Muscle of leg (tissue), 11 donors: ENCODE measurements around the gene KIAA1549. TPM values are rescaled to one million over a fixed set of nuclear protein-coding genes. Genes with fewer than 3 reads are reported as not detected.

Experiments used
- DNase-seq: peaks from one replicate; pipeline ENCODE4 v3.0.0; 2013
- H3K27ac ChIP-seq: one replicate; pipeline ENCODE4 v1.5.1; 2013; ENCODE audit warnings: mild to moderate bottlenecking, low read length, control low read depth
- H3K27me3 ChIP-seq: one replicate; pipeline ENCODE4 v1.6.1; 2013; ENCODE audit warnings: low read length; ENCODE audit not compliant: control insufficient read depth, insufficient read depth
- H3K36me3 ChIP-seq: one replicate; pipeline ENCODE4 v1.6.1; 2013; ENCODE audit warnings: low read length; ENCODE audit not compliant: control insufficient read depth, insufficient read depth
- H3K4me1 ChIP-seq: one replicate; pipeline ENCODE4 v1.6.1; 2013; ENCODE audit warnings: low read length; ENCODE audit not compliant: control insufficient read depth, insufficient read depth
- H3K4me3 ChIP-seq: one replicate; pipeline ENCODE4 v1.5.1; 2013; ENCODE audit warnings: low read length, control low read depth
- H3K9me3 ChIP-seq: replicated peaks from 2 replicates; pipeline ENCODE4 v1.6.1; 2013; ENCODE audit warnings: low read depth, low read length; ENCODE audit not compliant: control insufficient read depth
- WGBS: methylation state at CpG from one replicate; pipeline ENCODE4 v1.1.5; 2013; ENCODE audit warnings: missing lambda C conversion rate; ENCODE audit not compliant: insufficient coverage; 5-methylcytosine and 5-hydroxymethylcytosine counted together
- polyA plus RNA-seq, 8 donors: library from polyadenylated mRNA; unstranded; fragments of 120-200 nt; gene quantifications; one replicate each; pipeline versions ENCODE4 v1.2.1 to v1.2.3, GENCODE V29; 2013; ENCODE audit warnings: inconsistent platforms in 1 of 8, low replicate concordance in 1 of 8; ENCODE audit not compliant: insufficient read length in 8 of 8, insufficient read depth in 1 of 8
- total RNA-seq: library from RNA; stranded (reverse); fragments of 120-200 nt; gene quantifications from one replicate; pipeline ENCODE4 v1.2.4, GENCODE V29; 2013

KIAA1549 gene
- total and polyA plus RNA-seq, 9 donors: 4.1 to 12.0 (median 11.4) TPM

- H3K27me3 ChIP-seq: no peaks in the 10 kb centered on the region
- 90% methylated on average over 1 of the region's 10 CpGs for WGBS
- DNase-seq: no peak
- H3K4me3 ChIP-seq: no peak overlapping the region
- no peaks in the 10 kb centered on the region for H3K9me3 ChIP-seq
- H3K4me1 ChIP-seq: peaks cover 22% of the 10 kb centered on the region
- no peaks in the 10 kb centered on the region for H3K36me3 ChIP-seq
- H3K27ac ChIP-seq: no peak overlapping the region
Measured at GRCh38 chr7:138887872-138888656, 93.1 kb downstream of the KIAA1549 start.

- 48% methylated on average over 2 of the region's 9 CpGs for WGBS
- Histone ChIP-seq H3K4me3 (no peak overlapping the region), H3K27me3 (no peaks in the 10 kb centered on the region), H3K9me3 (no peaks in the 10 kb centered on the region), H3K36me3 (no peaks in the 10 kb centered on the region), H3K4me1 (peaks cover 22% of the 10 kb centered on the region), H3K27ac (no peak overlapping the region)
- DNase-seq: no peak
Measured at GRCh38 chr7:138887085-138887710, 94.0 kb downstream of the KIAA1549 start.

- 100% methylated on average over 1 of the region's 4 CpGs for WGBS
- Histone ChIP-seq H3K27me3 (no peaks in the 10 kb centered on the region), H3K9me3 (no peaks in the 10 kb centered on the region), H3K4me1 (peaks cover 17% of the 10 kb centered on the region), H3K27ac (no peak overlapping the region), H3K36me3 (peaks cover 4% of the 10 kb centered on the region), H3K4me3 (no peak overlapping the region)
- peak; percentile 83 for DNase-seq
Measured at GRCh38 chr7:138886501-138886917, 94.7 kb downstream of the KIAA1549 start.

- Histone ChIP-seq H3K27ac (no peak overlapping the region), H3K9me3 (no peaks in the 10 kb centered on the region), H3K4me3 (no peak overlapping the region), H3K36me3 (peaks cover 10% of the 10 kb centered on the region), H3K4me1 (peaks cover 7% of the 10 kb centered on the region), H3K27me3 (no peaks in the 10 kb centered on the region)
- WGBS: 83% methylated on average over 6 of the region's 13 CpGs
- no peak for DNase-seq
Measured at GRCh38 chr7:138885383-138886147, 95.6 kb downstream of the KIAA1549 start.

- no peak overlapping the region for H3K4me3 ChIP-seq
- H3K27ac ChIP-seq: no peak overlapping the region
- no peaks in the 10 kb centered on the region for H3K27me3 ChIP-seq
- H3K36me3 ChIP-seq: peaks cover 21% of the 10 kb centered on the region
- WGBS: 67% methylated on average over 1 of the region's 6 CpGs
- no peaks in the 10 kb centered on the region for H3K4me1 ChIP-seq
- DNase-seq: no peak
- H3K9me3 ChIP-seq: no peaks in the 10 kb centered on the region
Measured at GRCh38 chr7:138882249-138882648, 98.9 kb downstream of the KIAA1549 start.

GRCh38 chr7:138881579-138882188, 99.5 kb downstream of the KIAA1549 start:
- Histone ChIP-seq H3K4me1 (no peaks in the 10 kb centered on the region), H3K4me3 (no peak overlapping the region), H3K27ac (no peak overlapping the region), H3K27me3 (no peaks in the 10 kb centered on the region), H3K36me3 (peaks cover 21% of the 10 kb centered on the region), H3K9me3 (no peaks in the 10 kb centered on the region)
- no peak for DNase-seq
- 90% methylated on average over 2 of the region's 6 CpGs for WGBS

- no peaks in the 10 kb centered on the region for H3K9me3 ChIP-seq
- H3K36me3 ChIP-seq: peaks cover 21% of the 10 kb centered on the region
- peak; percentile 35 for DNase-seq
- H3K4me3 ChIP-seq: no peak overlapping the region
- WGBS: 72% methylated on average over 11 of the region's 13 CpGs
- H3K27ac ChIP-seq: no peak overlapping the region
- H3K4me1 ChIP-seq: no peaks in the 10 kb centered on the region
- H3K27me3 ChIP-seq: no peaks in the 10 kb centered on the region
Measured at GRCh38 chr7:138880881-138881578, 100.2 kb downstream of the KIAA1549 start.

- 98% methylated on average over 4 of the region's 10 CpGs for WGBS
- Histone ChIP-seq H3K36me3 (peaks cover 25% of the 10 kb centered on the region), H3K27me3 (no peaks in the 10 kb centered on the region), H3K27ac (no peak overlapping the region), H3K4me3 (no peak overlapping the region), H3K9me3 (no peaks in the 10 kb centered on the region), H3K4me1 (no peaks in the 10 kb centered on the region)
- DNase-seq: no peak
Measured at GRCh38 chr7:138879356-138879755, 101.8 kb downstream of the KIAA1549 start.

GRCh38 chr7:138878856-138879255, 102.3 kb downstream of the KIAA1549 start:
- Histone ChIP-seq H3K4me1 (no peaks in the 10 kb centered on the region), H3K27me3 (no peaks in the 10 kb centered on the region), H3K36me3 (peaks cover 25% of the 10 kb centered on the region), H3K27ac (no peak overlapping the region), H3K9me3 (no peaks in the 10 kb centered on the region), H3K4me3 (no peak overlapping the region)
- no peak for DNase-seq
